ENCODE data around the gene ADGRF1.

DNA sequence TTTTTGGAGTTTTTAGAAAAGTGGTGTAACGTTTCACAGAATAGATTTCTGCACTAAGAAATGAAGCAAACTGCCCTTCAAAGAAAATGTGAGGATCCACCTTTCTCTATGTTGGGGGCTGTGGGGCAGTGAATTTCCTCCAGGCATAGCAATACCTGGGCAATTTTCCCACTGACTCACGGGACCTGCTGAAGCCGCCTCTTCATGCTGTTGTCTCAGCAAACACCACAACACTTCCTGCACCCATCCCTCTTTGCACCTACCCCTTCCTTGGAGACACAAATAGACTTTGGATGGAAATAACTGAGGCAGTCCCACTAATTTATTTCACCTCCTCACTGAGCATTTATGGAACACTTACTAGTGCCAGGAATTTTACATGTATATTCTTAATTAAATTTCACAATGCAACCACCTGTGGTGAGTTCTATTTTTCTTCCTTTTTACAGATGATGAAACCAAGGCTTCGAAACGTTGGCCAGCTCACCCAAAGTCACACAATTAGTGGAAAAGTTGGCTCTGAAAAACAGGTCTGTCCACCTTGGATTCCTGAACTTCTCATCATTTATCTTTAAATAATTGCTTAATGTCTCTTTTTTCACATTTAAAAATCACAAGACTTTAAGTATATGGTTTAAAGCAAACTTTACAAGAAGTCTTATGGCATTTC is 17.2 kb upstream of the ADGRF1 start:
- TF ChIP-seq POLR2A (IDR thresholded peaks at IDR 0.05) = no peak
- TF ChIP-seq, protein P1, sequence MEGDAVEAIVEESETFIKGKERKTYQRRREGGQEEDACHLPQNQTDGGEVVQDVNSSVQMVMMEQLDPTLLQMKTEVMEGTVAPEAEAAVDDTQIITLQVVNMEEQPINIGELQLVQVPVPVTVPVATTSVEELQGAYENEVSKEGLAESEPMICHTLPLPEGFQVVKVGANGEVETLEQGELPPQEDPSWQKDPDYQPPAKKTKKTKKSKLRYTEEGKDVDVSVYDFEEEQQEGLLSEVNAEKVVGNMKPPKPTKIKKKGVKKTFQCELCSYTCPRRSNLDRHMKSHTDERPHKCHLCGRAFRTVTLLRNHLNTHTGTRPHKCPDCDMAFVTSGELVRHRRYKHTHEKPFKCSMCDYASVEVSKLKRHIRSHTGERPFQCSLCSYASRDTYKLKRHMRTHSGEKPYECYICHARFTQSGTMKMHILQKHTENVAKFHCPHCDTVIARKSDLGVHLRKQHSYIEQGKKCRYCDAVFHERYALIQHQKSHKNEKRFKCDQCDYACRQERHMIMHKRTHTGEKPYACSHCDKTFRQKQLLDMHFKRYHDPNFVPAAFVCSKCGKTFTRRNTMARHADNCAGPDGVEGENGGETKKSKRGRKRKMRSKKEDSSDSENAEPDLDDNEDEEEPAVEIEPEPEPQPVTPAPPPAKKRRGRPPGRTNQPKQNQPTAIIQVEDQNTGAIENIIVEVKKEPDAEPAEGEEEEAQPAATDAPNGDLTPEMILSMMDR (IDR thresholded peaks at IDR 0.05) = no peak

All from lower leg skin (tissue), 3 donors.